ENCODE data around the gene NFIC.
"Not testable (repeated sequence)": the region's sequence is repeated elsewhere in the genome, so short reads cannot be mapped to it uniquely, and the experiment has no call there.

NFIC gene

GRCh38 chr19:3443840-3444694, 77.7 kb downstream of the NFIC start:
- Histone ChIP-seq H3K36me3 (ENCODE audit: control insufficient read depth, insufficient read depth, low read length) (no peaks in the 10 kb centered on the region), H3K27ac (ENCODE audit: low read length) (no peak overlapping the region), H3K4me1 (ENCODE audit: control insufficient read depth, insufficient read depth, low read length) (peaks cover 3% of the 10 kb centered on the region), H3K9me3 (ENCODE audit: control insufficient read depth, insufficient read depth, low read length) (no peaks in the 10 kb centered on the region), H3K27me3 (ENCODE audit: control insufficient read depth, insufficient read depth, low read length) (no peaks in the 10 kb centered on the region), H3K4me3 (ENCODE audit: low read length) (no peak overlapping the region; the same call in 1 of the 2 replicates)
- no CpG with 5 or more reads among the region's 33 CpGs for WGBS (ENCODE audit: insufficient coverage, insufficient read length)
- DNase-seq (ENCODE audit: low read depth, low spot score) = no peak

GRCh38 chr19:3444695-3445234, 78.4 kb downstream of the NFIC start:
- no peaks in the 10 kb centered on the region for H3K27me3 ChIP-seq (ENCODE audit: control insufficient read depth, insufficient read depth, low read length)
- WGBS (ENCODE audit: insufficient coverage, insufficient read length) = no CpG with 5 or more reads among the region's 24 CpGs
- H3K27ac ChIP-seq (ENCODE audit: low read length) = no peak overlapping the region
- no peaks in the 10 kb centered on the region for H3K9me3 ChIP-seq (ENCODE audit: control insufficient read depth, insufficient read depth, low read length)
- no peaks in the 10 kb centered on the region for H3K36me3 ChIP-seq (ENCODE audit: control insufficient read depth, insufficient read depth, low read length)
- no peak overlapping the region for H3K4me3 ChIP-seq (ENCODE audit: low read length)
- peaks cover 3% of the 10 kb centered on the region for H3K4me1 ChIP-seq (ENCODE audit: control insufficient read depth, insufficient read depth, low read length)
- DNase-seq (ENCODE audit: low read depth, low spot score) = no peak

GRCh38 chr19:3446657-3447056, 80.3 kb downstream of the NFIC start:
- no CpG with 5 or more reads among the region's 4 CpGs for WGBS (ENCODE audit: insufficient coverage, insufficient read length)
- DNase-seq (ENCODE audit: low read depth, low spot score); H3K4me3 ChIP-seq (ENCODE audit: low read length); H3K9me3 ChIP-seq (ENCODE audit: control insufficient read depth, insufficient read depth, low read length); H3K4me1 ChIP-seq (ENCODE audit: control insufficient read depth, insufficient read depth, low read length); H3K36me3 ChIP-seq (ENCODE audit: control insufficient read depth, insufficient read depth, low read length); H3K27ac ChIP-seq (ENCODE audit: low read length); H3K27me3 ChIP-seq (ENCODE audit: control insufficient read depth, insufficient read depth, low read length): not testable (repeated sequence)

GRCh38 chr19:3448616-3449334, 82.4 kb downstream of the NFIC start:
- H3K27ac ChIP-seq (ENCODE audit: low read length) = no peak overlapping the region
- H3K4me1 ChIP-seq (ENCODE audit: control insufficient read depth, insufficient read depth, low read length) = peaks cover 3% of the 10 kb centered on the region
- no CpG with 5 or more reads among the region's 28 CpGs for WGBS (ENCODE audit: insufficient coverage, insufficient read length)
- no peak for DNase-seq (ENCODE audit: low read depth, low spot score)
- H3K4me3 ChIP-seq (ENCODE audit: low read length) = no peak overlapping the region
- H3K9me3 ChIP-seq (ENCODE audit: control insufficient read depth, insufficient read depth, low read length) = no peaks in the 10 kb centered on the region
- no peaks in the 10 kb centered on the region for H3K36me3 ChIP-seq (ENCODE audit: control insufficient read depth, insufficient read depth, low read length)
- no peaks in the 10 kb centered on the region for H3K27me3 ChIP-seq (ENCODE audit: control insufficient read depth, insufficient read depth, low read length)

- H3K4me3 ChIP-seq (ENCODE audit: low read length) = no peak overlapping the region
- H3K9me3 ChIP-seq (ENCODE audit: control insufficient read depth, insufficient read depth, low read length) = no peaks in the 10 kb centered on the region
- no CpG with 5 or more reads among the region's 12 CpGs for WGBS (ENCODE audit: insufficient coverage, insufficient read length)
- DNase-seq (ENCODE audit: low read depth, low spot score) = no peak
- H3K27me3 ChIP-seq (ENCODE audit: control insufficient read depth, insufficient read depth, low read length) = no peaks in the 10 kb centered on the region
- H3K27ac ChIP-seq (ENCODE audit: low read length) = no peak overlapping the region
- H3K4me1 ChIP-seq (ENCODE audit: control insufficient read depth, insufficient read depth, low read length) = no peaks in the 10 kb centered on the region
- H3K36me3 ChIP-seq (ENCODE audit: control insufficient read depth, insufficient read depth, low read length) = no peaks in the 10 kb centered on the region
Measured at GRCh38 chr19:3450796-3451411, 84.5 kb downstream of the NFIC start.

GRCh38 chr19:3451451-3451866, 85.1 kb downstream of the NFIC start:
- no peak for DNase-seq (ENCODE audit: low read depth, low spot score)
- Histone ChIP-seq H3K4me1 (ENCODE audit: control insufficient read depth, insufficient read depth, low read length) (no peaks in the 10 kb centered on the region), H3K36me3 (ENCODE audit: control insufficient read depth, insufficient read depth, low read length) (no peaks in the 10 kb centered on the region), H3K9me3 (ENCODE audit: control insufficient read depth, insufficient read depth, low read length) (no peaks in the 10 kb centered on the region), H3K27ac (ENCODE audit: low read length) (no peak overlapping the region), H3K27me3 (ENCODE audit: control insufficient read depth, insufficient read depth, low read length) (no peaks in the 10 kb centered on the region), H3K4me3 (ENCODE audit: low read length) (no peak overlapping the region)
- WGBS (ENCODE audit: insufficient coverage, insufficient read length) = no CpG with 5 or more reads among the region's 10 CpGs

GRCh38 chr19:3452171-3452941, 86.0 kb downstream of the NFIC start:
- H3K9me3 ChIP-seq (ENCODE audit: control insufficient read depth, insufficient read depth, low read length) = no peaks in the 10 kb centered on the region
- no peaks in the 10 kb centered on the region for H3K27me3 ChIP-seq (ENCODE audit: control insufficient read depth, insufficient read depth, low read length)
- WGBS (ENCODE audit: insufficient coverage, insufficient read length) = no CpG with 5 or more reads among the region's 38 CpGs
- H3K27ac ChIP-seq (ENCODE audit: low read length) = no peak overlapping the region
- H3K36me3 ChIP-seq (ENCODE audit: control insufficient read depth, insufficient read depth, low read length) = no peaks in the 10 kb centered on the region
- DNase-seq (ENCODE audit: low read depth, low spot score) = no peak
- peaks cover 1% of the 10 kb centered on the region; the same call in 1 of the 2 replicates for H3K4me1 ChIP-seq (ENCODE audit: control insufficient read depth, insufficient read depth, low read length)
- no peak overlapping the region for H3K4me3 ChIP-seq (ENCODE audit: low read length)

- not testable (repeated sequence) for DNase-seq (ENCODE audit: low read depth, low spot score); H3K27me3 ChIP-seq (ENCODE audit: control insufficient read depth, insufficient read depth, low read length); H3K4me1 ChIP-seq (ENCODE audit: control insufficient read depth, insufficient read depth, low read length); H3K9me3 ChIP-seq (ENCODE audit: control insufficient read depth, insufficient read depth, low read length); H3K4me3 ChIP-seq (ENCODE audit: low read length); H3K36me3 ChIP-seq (ENCODE audit: control insufficient read depth, insufficient read depth, low read length); H3K27ac ChIP-seq (ENCODE audit: low read length)
- no CpG with 5 or more reads among the region's 10 CpGs for WGBS (ENCODE audit: insufficient coverage, insufficient read length)
Measured at GRCh38 chr19:3452942-3453214, 86.5 kb downstream of the NFIC start.

- Histone ChIP-seq H3K27me3 (ENCODE audit: control insufficient read depth, insufficient read depth, low read length) (peaks cover 4% of the 10 kb centered on the region; the same call in 1 of the 2 replicates), H3K4me1 (ENCODE audit: control insufficient read depth, insufficient read depth, low read length) (peaks cover 4% of the 10 kb centered on the region; the same call in 1 of the 2 replicates), H3K36me3 (ENCODE audit: control insufficient read depth, insufficient read depth, low read length) (no peaks in the 10 kb centered on the region), H3K9me3 (ENCODE audit: control insufficient read depth, insufficient read depth, low read length) (no peaks in the 10 kb centered on the region), H3K4me3 (ENCODE audit: low read length) (no peak overlapping the region), H3K27ac (ENCODE audit: low read length) (no peak overlapping the region)
- DNase-seq (ENCODE audit: low read depth, low spot score) = no peak
- WGBS (ENCODE audit: insufficient coverage, insufficient read length) = no CpG with 5 or more reads among the region's 25 CpGs
Measured at GRCh38 chr19:3453840-3454239, 87.5 kb downstream of the NFIC start.
